Natural killer cell (primary cell): ENCODE results near the gene GLI3. TPM values are rescaled to one million over a fixed set of nuclear protein-coding genes. Genes with fewer than 3 reads are reported as not detected.

Experiments used
- ATAC-seq, 3 donors: fragments of 150-1000 bp in 2 of 3; fragments of 200-7000 bp in 1 of 3; cut with Tn5 transposase; 1 replicate in 1 of 3; 2 replicates in 2 of 3; pipeline ENCODE4 v1.10.0; 2021; ENCODE audit warnings: mild to moderate bottlenecking in 2 of 3, moderate library complexity in 2 of 3
- DNase-seq, 2 donors: peaks; one replicate each; pipeline versions ENCODE4 v3.0.0 to v3.0.0-alpha.2; 2013 to 2021; ENCODE audit warnings: mixed read lengths in 1 of 2
- H3K27ac ChIP-seq: one replicate; pipeline ENCODE4 v1.5.1; 2013; ENCODE audit warnings: mild to moderate bottlenecking, low read length
- H3K27me3 ChIP-seq: one replicate; pipeline ENCODE4 v1.6.1; 2013; ENCODE audit warnings: low read length; ENCODE audit not compliant: control insufficient read depth, insufficient read depth
- H3K36me3 ChIP-seq: one replicate; pipeline ENCODE4 v1.6.1; 2013; ENCODE audit warnings: low read length; ENCODE audit not compliant: control insufficient read depth, insufficient read depth
- H3K4me1 ChIP-seq: one replicate; pipeline ENCODE4 v1.6.1; 2013; ENCODE audit warnings: low read length; ENCODE audit not compliant: control insufficient read depth, insufficient read depth
- H3K4me3 ChIP-seq: one replicate; pipeline ENCODE4 v1.5.1; 2013; ENCODE audit warnings: low read length
- H3K9me3 ChIP-seq: one replicate; pipeline ENCODE4 v1.6.1; 2013; ENCODE audit warnings: low read length; ENCODE audit not compliant: control insufficient read depth, insufficient read depth
- H3K27ac Mint-ChIP-seq, 2 donors: one replicate each; pipeline ENCODE4 v1.8.0; 2022; ENCODE audit warnings: mild to moderate bottlenecking in 2 of 2, mixed read lengths in 2 of 2, moderate library complexity in 1 of 2
- H3K27me3 Mint-ChIP-seq, 2 donors: one replicate each; pipeline ENCODE4 v1.8.0; 2022; ENCODE audit warnings: low read depth in 2 of 2, mixed read lengths in 2 of 2
- H3K36me3 Mint-ChIP-seq: one replicate; pipeline ENCODE4 v1.8.0; 2022; ENCODE audit warnings: mixed read lengths
- H3K4me1 Mint-ChIP-seq, 2 donors: one replicate each; pipeline ENCODE4 v1.8.0; 2022; ENCODE audit warnings: mixed read lengths in 2 of 2
- H3K4me3 Mint-ChIP-seq: one replicate; pipeline ENCODE4 v1.8.0; 2022; ENCODE audit warnings: mild to moderate bottlenecking, moderate library complexity, mixed read lengths
- H3K9me3 Mint-ChIP-seq, 2 donors: one replicate each; pipeline ENCODE4 v1.8.0; 2022; ENCODE audit warnings: mixed read lengths in 2 of 2
- CTCF ChIP-seq: fragments of 200-600 bp; IDR thresholded peaks from one replicate; pipeline ENCODE4 v1.8.0; 2022; ENCODE audit warnings: antibody characterized with exemption
- WGBS: methylation state at CpG from one replicate; pipeline ENCODE4 v1.1.7; 2013; ENCODE audit warnings: missing lambda C conversion rate; ENCODE audit not compliant: insufficient coverage; 5-methylcytosine and 5-hydroxymethylcytosine counted together
- intact Hi-C: fragments of 100-400 bp; cut with micrococcal nuclease; formaldehyde crosslinking; loops from one replicate; pipeline ENCODE4 v1.14.2; 2022
- total RNA-seq, 4 donors: library from RNA; stranded (reverse); fragments of 120-200 nt in 1 of 4; gene quantifications; one replicate each; pipeline versions ENCODE4 v1.2.3 to v1.2.4, GENCODE V29; 2013 to 2022

Gene GLI3
- total RNA-seq, 3 donors from 2014 or later (not counting 1 experiment from before 2014, with no cell fraction given), result 2.9 to 4.7 (median 3.1) TPM

GRCh38 chr7:42090056-42090455, 147.0 kb downstream of the GLI3 start:
- Mint-ChIP-seq H3K9me3 (no peaks in the 10 kb centered on the region), H3K4me3 (no peak overlapping the region), H3K36me3 (no peaks in the 10 kb centered on the region), H3K4me1 (peaks cover 0 to 6% of the 10 kb centered on the region in 2 donors), H3K27me3 (no peaks in the 10 kb centered on the region), H3K27ac (no peak overlapping the region)
- no peak for TF ChIP-seq CTCF
- 75% methylated on average over 1 of the region's 2 CpGs for WGBS
- Histone ChIP-seq H3K9me3 (no peaks in the 10 kb centered on the region), H3K4me3 (no peak overlapping the region), H3K27ac (no peak overlapping the region), H3K27me3 (no peaks in the 10 kb centered on the region), H3K36me3 (no peaks in the 10 kb centered on the region), H3K4me1 (no peaks in the 10 kb centered on the region)
- DNase-seq, result no peak
- intact Hi-C loops, result no loop called here
- ATAC-seq, result no peak

GRCh38 chr7:42087616-42088015, 149.4 kb downstream of the GLI3 start:
- intact Hi-C loops, result no loop called here
- H3K4me1 Mint-ChIP-seq, result peaks cover 0 to 6% of the 10 kb centered on the region in 2 donors
- H3K36me3 Mint-ChIP-seq, result no peaks in the 10 kb centered on the region
- no peak for TF ChIP-seq CTCF
- no peaks in the 10 kb centered on the region for H3K9me3 Mint-ChIP-seq
- Histone ChIP-seq H3K27me3 (no peaks in the 10 kb centered on the region), H3K9me3 (no peaks in the 10 kb centered on the region), H3K4me1 (no peaks in the 10 kb centered on the region), H3K4me3 (no peak overlapping the region), H3K27ac (no peak overlapping the region), H3K36me3 (no peaks in the 10 kb centered on the region)
- WGBS, result 85% methylated on average over 2 of the region's 2 CpGs
- H3K27me3 Mint-ChIP-seq, result no peaks in the 10 kb centered on the region
- no peak for DNase-seq
- H3K4me3 Mint-ChIP-seq, result no peak overlapping the region
- H3K27ac Mint-ChIP-seq, result no peak overlapping the region
- ATAC-seq, result no peak

- no peak for ATAC-seq
Observed at GRCh38 chr7:42085531-42085930, 151.5 kb downstream of the GLI3 start.

More at GRCh38 chr7:42085531-42085930, 151.5 kb downstream of the GLI3 start:
- Mint-ChIP-seq H3K4me3 (no peak overlapping the region), H3K27me3 (no peaks in the 10 kb centered on the region), H3K27ac (no peak overlapping the region), H3K4me1 (peaks cover 7 to 14% of the 10 kb centered on the region in 2 donors), H3K9me3 (no peaks in the 10 kb centered on the region), H3K36me3 (no peaks in the 10 kb centered on the region)
- intact Hi-C loops, result no loop called here
- WGBS, result 63% methylated on average over 3 of the region's 3 CpGs
- TF ChIP-seq CTCF, result no peak
- Histone ChIP-seq H3K4me1 (no peaks in the 10 kb centered on the region), H3K4me3 (no peak overlapping the region), H3K27me3 (no peaks in the 10 kb centered on the region), H3K36me3 (no peaks in the 10 kb centered on the region), H3K27ac (no peak overlapping the region), H3K9me3 (no peaks in the 10 kb centered on the region)
- no peak for DNase-seq
